ENCODE measurements around the gene CASK. TPM values are rescaled to one million over a fixed set of nuclear protein-coding genes. Genes with fewer than 3 reads are reported as not detected.
"Not testable (repeated sequence)": the region's sequence is repeated elsewhere in the genome, so short reads cannot be mapped to it uniquely, and the experiment has no call there.

Gene CASK
- total and polyA plus RNA-seq, 2 donors from 2014 or later = 15.9 to 58.9 TPM

DNA sequence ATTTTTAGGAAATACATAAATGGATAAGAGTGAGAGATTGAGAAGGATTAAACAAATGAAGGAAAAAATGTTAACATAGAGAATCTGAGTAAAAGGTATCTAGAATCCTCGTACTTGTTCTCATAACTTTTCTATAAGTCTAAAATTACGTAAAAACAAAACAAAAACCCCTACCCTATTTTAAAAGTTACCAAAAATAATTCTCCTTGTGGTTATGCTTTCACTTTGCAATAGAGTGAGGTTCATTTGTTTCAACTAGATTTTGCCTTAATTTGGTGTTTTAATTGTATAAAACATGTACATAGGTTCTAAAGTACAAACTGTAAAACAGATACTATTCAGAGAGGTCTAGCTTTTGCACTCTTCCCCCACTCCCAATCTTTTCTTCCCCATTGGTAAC lies 238.4 kb downstream of the CASK start:
- FAIRE-seq (no peak), DNase-seq (no peak)
- Histone ChIP-seq H3K4me1 (ENCODE audit: control insufficient read depth in 2 of 3, insufficient read depth in 2 of 3, low read depth in 1 of 3, low read length in 3 of 3) (no peaks in the 10 kb centered on the region), H3K36me3 (ENCODE audit: control insufficient read depth in 2 of 3, insufficient read depth in 3 of 3, low read length in 3 of 3) (no peaks in the 10 kb centered on the region), H3K4me3 (ENCODE audit: low read length in 3 of 3) (no peak overlapping the region), H3K27me3 (ENCODE audit: control insufficient read depth, insufficient read depth, low read length) (peaks cover 4% of the 10 kb centered on the region), H3K27ac (ENCODE audit: low read depth in 2 of 2, low read length in 2 of 2) (no peak overlapping the region), H3K9ac (ENCODE audit: low read length in 3 of 3) (no peak overlapping the region), H3K9me3 (ENCODE audit: control insufficient read depth in 2 of 3, insufficient read depth in 1 of 3, low read length in 3 of 3) (no peaks in the 10 kb centered on the region)
- TF ChIP-seq, protein P1, sequence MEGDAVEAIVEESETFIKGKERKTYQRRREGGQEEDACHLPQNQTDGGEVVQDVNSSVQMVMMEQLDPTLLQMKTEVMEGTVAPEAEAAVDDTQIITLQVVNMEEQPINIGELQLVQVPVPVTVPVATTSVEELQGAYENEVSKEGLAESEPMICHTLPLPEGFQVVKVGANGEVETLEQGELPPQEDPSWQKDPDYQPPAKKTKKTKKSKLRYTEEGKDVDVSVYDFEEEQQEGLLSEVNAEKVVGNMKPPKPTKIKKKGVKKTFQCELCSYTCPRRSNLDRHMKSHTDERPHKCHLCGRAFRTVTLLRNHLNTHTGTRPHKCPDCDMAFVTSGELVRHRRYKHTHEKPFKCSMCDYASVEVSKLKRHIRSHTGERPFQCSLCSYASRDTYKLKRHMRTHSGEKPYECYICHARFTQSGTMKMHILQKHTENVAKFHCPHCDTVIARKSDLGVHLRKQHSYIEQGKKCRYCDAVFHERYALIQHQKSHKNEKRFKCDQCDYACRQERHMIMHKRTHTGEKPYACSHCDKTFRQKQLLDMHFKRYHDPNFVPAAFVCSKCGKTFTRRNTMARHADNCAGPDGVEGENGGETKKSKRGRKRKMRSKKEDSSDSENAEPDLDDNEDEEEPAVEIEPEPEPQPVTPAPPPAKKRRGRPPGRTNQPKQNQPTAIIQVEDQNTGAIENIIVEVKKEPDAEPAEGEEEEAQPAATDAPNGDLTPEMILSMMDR (IDR thresholded peaks at IDR 0.05; ENCODE audit: borderline replicate concordance, extremely low read depth, insufficient read depth) = no peak
- intact Hi-C loops (cut with DNase I) = no loop called here

DNA sequence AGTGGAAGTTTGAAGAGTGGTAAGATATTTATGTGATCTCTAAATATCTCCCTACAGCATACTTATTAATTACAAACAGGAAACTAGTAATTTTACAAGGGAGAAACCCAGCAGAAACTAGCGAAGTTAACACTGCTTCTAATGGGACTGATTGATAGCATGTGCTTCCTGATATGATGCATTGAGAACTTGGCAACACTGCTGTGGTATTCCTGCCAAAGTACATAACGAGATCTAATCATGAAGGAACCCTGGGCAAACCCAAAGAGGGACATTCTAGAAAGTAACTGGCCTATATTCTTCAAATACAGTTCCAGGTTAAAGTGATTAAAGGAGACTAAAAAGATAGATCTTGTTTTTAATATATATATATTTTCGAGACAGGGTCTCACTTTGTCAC lies 239.2 kb downstream of the CASK start:
- TF ChIP-seq, protein P1 (IDR thresholded peaks at IDR 0.05; ENCODE audit: borderline replicate concordance, extremely low read depth, insufficient read depth) = no peak
- DNase-seq (peak in 1 of 5 donors; percentile 2), FAIRE-seq (peak; percentile 11)
- Histone ChIP-seq H3K9me3 (ENCODE audit: control insufficient read depth in 2 of 3, insufficient read depth in 1 of 3, low read length in 3 of 3) (no peaks in the 10 kb centered on the region), H3K9ac (ENCODE audit: low read length in 3 of 3) (no peak overlapping the region), H3K36me3 (ENCODE audit: control insufficient read depth in 2 of 3, insufficient read depth in 3 of 3, low read length in 3 of 3) (no peaks in the 10 kb centered on the region), H3K27me3 (ENCODE audit: control insufficient read depth, insufficient read depth, low read length) (peaks cover 4% of the 10 kb centered on the region), H3K27ac (ENCODE audit: low read depth in 2 of 2, low read length in 2 of 2) (no peak overlapping the region), H3K4me3 (ENCODE audit: low read length in 3 of 3) (no peak overlapping the region), H3K4me1 (ENCODE audit: control insufficient read depth in 2 of 3, insufficient read depth in 2 of 3, low read depth in 1 of 3, low read length in 3 of 3) (no peaks in the 10 kb centered on the region)
- intact Hi-C loops (cut with DNase I) = no loop called here

DNA sequence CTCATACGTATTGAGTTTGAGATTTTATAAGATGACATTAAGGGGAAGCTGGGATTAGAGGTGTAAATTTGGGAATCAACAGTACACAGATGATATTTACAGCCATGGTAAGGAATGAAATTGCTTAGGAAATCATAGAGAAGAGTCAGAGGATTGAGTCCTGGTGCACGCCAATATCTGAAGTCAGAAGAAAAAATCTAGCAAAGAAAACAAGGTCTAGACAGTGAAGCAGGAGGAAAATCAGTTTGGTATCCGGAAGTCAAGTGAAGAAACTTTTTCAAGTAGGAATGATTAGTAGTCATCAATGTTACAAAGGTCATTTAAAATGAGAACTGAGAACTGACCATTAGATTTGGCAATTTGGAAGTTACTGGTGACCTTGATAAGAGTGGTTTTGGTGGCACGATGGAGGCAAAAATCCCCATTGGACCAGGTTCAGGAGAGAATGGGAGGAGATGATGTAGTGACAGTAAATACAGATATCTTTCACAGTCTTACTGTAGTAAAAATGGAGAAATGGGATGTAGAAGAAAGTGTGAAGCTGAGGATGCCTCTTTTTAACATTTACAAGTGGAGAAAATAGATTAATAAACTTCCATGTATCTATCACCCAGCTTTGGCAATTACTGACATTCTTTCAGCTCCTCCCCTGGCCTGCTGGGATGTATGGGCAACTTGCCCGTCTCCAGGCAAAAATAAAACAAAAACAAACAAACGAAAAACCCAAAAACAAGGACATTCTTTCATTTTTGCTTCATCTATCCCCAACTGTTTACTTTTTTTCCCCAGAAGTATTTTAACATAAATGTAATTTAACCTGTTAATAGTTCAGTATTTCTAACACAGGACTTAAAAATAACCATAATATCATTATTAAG lies 245.9 kb downstream of the CASK start:
- H3K4me3 ChIP-seq (ENCODE audit: low read length in 3 of 3) = no peak overlapping the region
- H3K27me3 ChIP-seq (ENCODE audit: control insufficient read depth, insufficient read depth, low read length) = no peaks in the 10 kb centered on the region
- FAIRE-seq (peak; percentile 29), DNase-seq (no peak)
- H3K36me3 ChIP-seq (ENCODE audit: control insufficient read depth in 2 of 3, insufficient read depth in 3 of 3, low read length in 3 of 3) = no peaks in the 10 kb centered on the region
- H3K9ac ChIP-seq (ENCODE audit: low read length in 3 of 3) = no peak overlapping the region
- TF ChIP-seq, protein P1 (IDR thresholded peaks at IDR 0.05; ENCODE audit: borderline replicate concordance, extremely low read depth, insufficient read depth) = no peak
- H3K27ac ChIP-seq (ENCODE audit: low read depth in 2 of 2, low read length in 2 of 2) = no peak overlapping the region
- intact Hi-C loops (cut with DNase I) = no loop called here
- H3K9me3 ChIP-seq (ENCODE audit: control insufficient read depth in 2 of 3, insufficient read depth in 1 of 3, low read length in 3 of 3) = no peaks in the 10 kb centered on the region
- H3K4me1 ChIP-seq (ENCODE audit: control insufficient read depth in 2 of 3, insufficient read depth in 2 of 3, low read depth in 1 of 3, low read length in 3 of 3) = no peaks in the 10 kb centered on the region

DNA sequence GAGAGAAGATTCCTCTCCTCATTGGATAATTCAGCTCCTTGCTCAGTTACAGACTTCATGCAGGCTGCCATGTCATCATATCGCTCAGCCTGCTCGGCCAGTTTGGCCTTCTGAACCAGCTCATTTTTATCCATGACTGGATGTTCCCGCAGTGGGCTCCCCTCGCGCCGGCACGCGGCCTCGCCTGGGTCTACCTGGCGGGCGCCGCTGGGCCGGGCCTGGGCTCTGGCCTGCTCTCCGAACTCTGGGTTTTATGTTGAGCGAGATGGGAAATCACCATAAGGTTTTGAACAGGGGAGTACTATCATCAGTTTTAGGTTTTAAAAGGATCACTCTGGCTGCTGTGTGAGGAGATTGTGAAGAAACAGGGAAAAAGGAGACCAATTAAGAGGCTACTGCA lies 247.0 kb downstream of the CASK start:
- H3K27me3 ChIP-seq (ENCODE audit: control insufficient read depth, insufficient read depth, low read length); H3K4me3 ChIP-seq (ENCODE audit: low read length in 3 of 3); H3K9ac ChIP-seq (ENCODE audit: low read length in 3 of 3); DNase-seq; intact Hi-C loops (cut with DNase I); H3K36me3 ChIP-seq (ENCODE audit: control insufficient read depth in 2 of 3, insufficient read depth in 3 of 3, low read length in 3 of 3); FAIRE-seq; H3K4me1 ChIP-seq (ENCODE audit: control insufficient read depth in 2 of 3, insufficient read depth in 2 of 3, low read depth in 1 of 3, low read length in 3 of 3); H3K27ac ChIP-seq (ENCODE audit: low read depth in 2 of 2, low read length in 2 of 2); H3K9me3 ChIP-seq (ENCODE audit: control insufficient read depth in 2 of 3, insufficient read depth in 1 of 3, low read length in 3 of 3): not testable (repeated sequence)

Data from kidney (tissue), 14 donors.